Cerebellar cortex (tissue), 1 donor: ENCODE measurements around the gene HTR1D.

Experiments used
- DNase-seq: peaks from one replicate; pipeline ENCODE4 v3.0.0-alpha.2; 2015; ENCODE audit warnings: low spot score

HTR1D gene

DNA sequence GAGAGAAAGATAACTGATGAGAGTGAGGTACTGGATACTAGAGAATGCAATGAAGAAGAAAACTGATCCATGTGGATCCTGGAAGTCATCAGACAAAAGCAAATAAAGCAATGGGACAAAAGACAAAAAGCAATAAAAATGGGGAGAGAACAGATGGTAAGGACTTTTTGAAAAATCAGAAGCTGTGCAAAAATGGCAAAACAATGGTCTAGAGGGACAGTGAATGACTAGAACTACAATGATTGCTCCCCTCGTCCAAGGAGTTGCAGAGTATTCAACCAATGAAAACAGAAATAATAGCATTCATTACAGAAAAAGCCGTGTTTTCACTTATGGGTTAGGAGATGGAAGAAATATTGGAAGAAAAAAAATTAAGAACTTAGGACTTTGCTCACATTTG, 67.2 kb downstream of the HTR1D start:
- no peak for DNase-seq

DNA sequence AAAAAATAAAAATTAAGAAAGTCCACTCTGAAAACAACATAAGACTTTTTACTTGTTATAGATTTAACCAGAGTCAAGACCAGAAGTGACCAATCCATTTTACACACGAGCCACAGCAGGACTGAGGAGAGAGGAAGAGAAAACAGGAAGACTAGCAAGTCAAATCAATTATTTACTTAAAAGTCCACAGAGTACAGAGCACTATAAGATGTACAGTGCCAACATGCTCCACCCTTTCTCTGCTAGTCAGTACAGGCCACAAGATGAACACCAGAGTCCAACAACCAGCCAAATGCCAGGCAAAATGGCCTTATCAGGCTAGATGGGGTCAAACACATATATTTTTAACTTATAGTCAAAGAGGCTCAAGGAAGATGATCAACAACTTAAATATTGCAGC, 68.2 kb downstream of the HTR1D start:
- no peak for DNase-seq

DNA sequence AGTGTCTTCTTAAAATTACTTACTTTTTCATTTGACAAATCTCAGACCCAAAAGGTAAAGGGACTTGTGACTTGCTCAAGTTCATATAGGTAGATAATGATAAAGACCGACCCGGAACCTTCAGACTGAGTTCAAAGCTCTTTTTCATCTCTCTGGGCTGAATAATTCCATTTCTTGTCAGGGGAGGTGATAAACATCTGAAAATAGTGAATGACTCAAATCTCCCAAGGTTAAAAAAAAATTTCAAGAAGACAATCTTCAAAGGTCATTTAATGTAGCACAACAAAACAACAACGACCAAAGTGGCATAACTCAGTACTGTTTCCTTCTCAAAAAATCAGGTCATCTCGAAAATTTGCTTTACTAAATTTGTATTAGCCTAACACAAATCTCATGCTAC, 69.2 kb downstream of the HTR1D start:
- no peak for DNase-seq
